SJCRH30 (cell line): Measurements from ENCODE around the gene RAI1. TPM values are rescaled to one million over a fixed set of nuclear protein-coding genes. Genes with fewer than 3 reads are reported as not detected.

Experiments used
- DNase-seq, 2 experiments: peaks; one replicate each; pipeline ENCODE4 v3.0.0-alpha.2; 2015 to 2020
- H3K27ac ChIP-seq: fragments of 250-450 bp; sonication (Bioruptor Pico); 2 replicates; pipeline ENCODE4 v1.5.1; 2020; ENCODE audit warnings: mild to moderate bottlenecking, moderate library complexity
- H3K27me3 ChIP-seq: fragments of 250-450 bp; sonication (Bioruptor Pico); 2 replicates; pipeline ENCODE4 v1.5.1; 2020; ENCODE audit warnings: mild to moderate bottlenecking, moderate library complexity
- H3K36me3 ChIP-seq: fragments of 250-450 bp; sonication (Bioruptor Pico); 2 replicates; pipeline ENCODE4 v1.5.1; 2020; ENCODE audit warnings: mild to moderate bottlenecking, moderate library complexity
- H3K4me1 ChIP-seq: fragments of 250-450 bp; sonication (Bioruptor Pico); 2 replicates; pipeline ENCODE4 v1.5.1; 2020; ENCODE audit warnings: mild to moderate bottlenecking, moderate library complexity
- H3K4me3 ChIP-seq: fragments of 250-450 bp; sonication (Bioruptor Pico); 2 replicates; pipeline ENCODE4 v1.5.1; 2020; ENCODE audit warnings: mild to moderate bottlenecking, moderate library complexity
- H3K9me3 ChIP-seq: fragments of 250-450 bp; sonication (Bioruptor Pico); replicated peaks from 2 replicates; pipeline ENCODE4 v1.5.1; 2020; ENCODE audit warnings: mild to moderate bottlenecking, moderate library complexity
- total RNA-seq: library from RNA; depleted of rRNA; stranded (reverse); fragments of >200 nt; shearing (Covaris generic); gene quantifications from 2 replicates; pipeline ENCODE4 v1.2.3, GENCODE V29; 2014

The RAI1 gene
- total RNA-seq, 1 experiment from 2014 or later, result 72.2 TPM

GRCh38 chr17:17653343-17653742 lies 27.9 kb upstream of the RAI1 start:
- Histone ChIP-seq H3K9me3 (peaks cover 11% of the 10 kb centered on the region), H3K4me3 (no peak overlapping the region), H3K4me1 (peaks cover 5% of the 10 kb centered on the region)

GRCh38 chr17:17659340-17659739 lies 21.9 kb upstream of the RAI1 start:
- Histone ChIP-seq H3K27ac (no peak overlapping the region), H3K36me3 (no peaks in the 10 kb centered on the region), H3K9me3 (peaks cover 20% of the 10 kb centered on the region), H3K27me3 (no peaks in the 10 kb centered on the region), H3K4me3 (no peak overlapping the region), H3K4me1 (peaks cover 17% of the 10 kb centered on the region)
- DNase-seq, result no peak

More at GRCh38 chr17:17653343-17653742, 27.9 kb upstream of the RAI1 start:
- Histone ChIP-seq H3K36me3 (no peaks in the 10 kb centered on the region), H3K27ac (no peak overlapping the region), H3K27me3 (no peaks in the 10 kb centered on the region)
- no peak for DNase-seq

GRCh38 chr17:17661134-17661533 lies 20.1 kb upstream of the RAI1 start:
- no peaks in the 10 kb centered on the region for H3K36me3 ChIP-seq
- no peak for DNase-seq

GRCh38 chr17:17661834-17662385 lies 19.3 kb upstream of the RAI1 start:
- Histone ChIP-seq H3K36me3 (no peaks in the 10 kb centered on the region), H3K27me3 (peaks cover 12% of the 10 kb centered on the region; the same call in 1 of the 2 replicates), H3K27ac (no peak overlapping the region), H3K9me3 (peaks cover 19% of the 10 kb centered on the region), H3K4me3 (no peak overlapping the region), H3K4me1 (peaks cover 21% of the 10 kb centered on the region)
- peak in 1 of 2 experiments; percentile 48 for DNase-seq

More at GRCh38 chr17:17661134-17661533, 20.1 kb upstream of the RAI1 start:
- no peak overlapping the region for H3K27ac ChIP-seq
- H3K27me3 ChIP-seq, result peaks cover 4% of the 10 kb centered on the region; the same call in 1 of the 2 replicates
- H3K9me3 ChIP-seq, result peaks cover 20% of the 10 kb centered on the region
- H3K4me3 ChIP-seq, result no peak overlapping the region
- peaks cover 21% of the 10 kb centered on the region for H3K4me1 ChIP-seq

GRCh38 chr17:17663160-17664063 lies 17.8 kb upstream of the RAI1 start:
- H3K4me3 ChIP-seq, result no peak overlapping the region
- peak; percentile 97 for DNase-seq

GRCh38 chr17:17664064-17664452 lies 17.2 kb upstream of the RAI1 start:
- H3K27me3 ChIP-seq, result peaks cover 16% of the 10 kb centered on the region; the same call in 1 of the 2 replicates
- no peak overlapping the region for H3K4me3 ChIP-seq
- no peak overlapping the region for H3K27ac ChIP-seq
- DNase-seq, result peak in 1 of 2 experiments; percentile 48
- H3K4me1 ChIP-seq, result peaks cover 25% of the 10 kb centered on the region
- H3K9me3 ChIP-seq, result peaks cover 8% of the 10 kb centered on the region
- no peaks in the 10 kb centered on the region for H3K36me3 ChIP-seq

More at GRCh38 chr17:17663160-17664063, 17.8 kb upstream of the RAI1 start:
- Histone ChIP-seq H3K4me1 (peaks cover 21% of the 10 kb centered on the region), H3K9me3 (peaks cover 15% of the 10 kb centered on the region), H3K27ac (no peak overlapping the region), H3K27me3 (peaks cover 13% of the 10 kb centered on the region; the same call in 1 of the 2 replicates), H3K36me3 (no peaks in the 10 kb centered on the region)

DNA sequence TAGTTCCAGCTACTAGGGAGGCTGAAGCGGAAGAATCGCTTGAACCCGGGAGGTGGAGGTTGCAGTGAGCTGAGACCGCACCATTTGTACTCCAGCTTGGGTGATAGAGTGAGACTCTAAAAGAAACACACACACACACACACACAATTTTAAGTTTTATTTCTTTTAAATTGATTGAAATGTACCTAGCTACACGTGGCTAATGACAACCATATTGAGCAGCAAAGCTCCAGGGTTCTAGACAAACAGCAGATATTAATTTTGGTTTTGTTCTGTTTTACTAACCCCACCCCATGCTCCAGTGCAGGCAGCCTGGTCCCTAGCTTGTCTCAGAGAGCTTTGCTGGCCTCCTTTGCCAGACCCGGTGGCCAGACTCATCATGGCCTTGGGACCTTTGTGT lies 16.0 kb upstream of the RAI1 start:
- Histone ChIP-seq H3K9me3 (no peaks in the 10 kb centered on the region), H3K4me3 (no peak overlapping the region), H3K36me3 (no peaks in the 10 kb centered on the region), H3K4me1 (peaks cover 26% of the 10 kb centered on the region), H3K27ac (no peak overlapping the region), H3K27me3 (peaks cover 16% of the 10 kb centered on the region; the same call in 1 of the 2 replicates)
- no peak for DNase-seq

- H3K36me3 ChIP-seq, result no peaks in the 10 kb centered on the region
- no peak overlapping the region for H3K4me3 ChIP-seq
- no peak overlapping the region for H3K27ac ChIP-seq
- H3K27me3 ChIP-seq, result peaks cover 23% of the 10 kb centered on the region
- no peaks in the 10 kb centered on the region for H3K9me3 ChIP-seq
- DNase-seq, result peak in 1 of 2 experiments; percentile 51
- H3K4me1 ChIP-seq, result peaks cover 26% of the 10 kb centered on the region
Observed at GRCh38 chr17:17666111-17666714, 15.0 kb upstream of the RAI1 start.

- no peaks in the 10 kb centered on the region for H3K36me3 ChIP-seq
- H3K9me3 ChIP-seq, result no peaks in the 10 kb centered on the region
- no peak overlapping the region for H3K27ac ChIP-seq
- no peak overlapping the region for H3K4me3 ChIP-seq
- no peak for DNase-seq
- peaks cover 28% of the 10 kb centered on the region for H3K4me1 ChIP-seq
- H3K27me3 ChIP-seq, result peaks cover 30% of the 10 kb centered on the region
Observed at GRCh38 chr17:17667231-17667630, 14.0 kb upstream of the RAI1 start.

- DNase-seq, result no peak
- H3K27me3 ChIP-seq, result peaks cover 35% of the 10 kb centered on the region
- no peaks in the 10 kb centered on the region for H3K9me3 ChIP-seq
- no peak overlapping the region for H3K4me3 ChIP-seq
- H3K4me1 ChIP-seq, result peaks cover 29% of the 10 kb centered on the region
- H3K27ac ChIP-seq, result no peak overlapping the region
- H3K36me3 ChIP-seq, result no peaks in the 10 kb centered on the region
Observed at GRCh38 chr17:17667947-17668346, 13.3 kb upstream of the RAI1 start.

DNA sequence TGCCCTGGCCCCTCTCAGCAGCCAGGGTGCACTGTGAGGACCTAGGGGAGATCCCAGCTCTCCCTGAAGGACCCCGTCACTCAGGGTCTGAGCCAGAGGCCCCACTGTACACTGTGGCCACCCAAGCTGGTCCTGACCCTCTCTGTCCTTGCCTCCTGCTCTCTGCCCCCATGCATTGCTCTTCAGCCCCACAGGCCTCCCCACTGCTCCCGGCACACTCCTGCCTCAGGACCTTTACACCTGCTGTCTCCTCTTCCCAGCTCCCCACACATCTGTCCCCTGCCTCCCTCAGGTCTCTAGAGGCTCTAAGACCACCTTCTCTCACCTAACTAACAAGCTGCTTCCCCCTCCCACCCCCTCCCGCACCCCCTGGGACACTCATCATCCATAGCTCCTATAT lies 12.9 kb upstream of the RAI1 start:
- no peak overlapping the region for H3K27ac ChIP-seq
- H3K4me3 ChIP-seq, result no peak overlapping the region
- no peak for DNase-seq
- H3K4me1 ChIP-seq, result peaks cover 24% of the 10 kb centered on the region
- no peaks in the 10 kb centered on the region for H3K9me3 ChIP-seq
- H3K36me3 ChIP-seq, result no peaks in the 10 kb centered on the region
- peaks cover 35% of the 10 kb centered on the region for H3K27me3 ChIP-seq

GRCh38 chr17:17668775-17669579 lies 12.3 kb upstream of the RAI1 start:
- Histone ChIP-seq H3K27me3 (peaks cover 35% of the 10 kb centered on the region), H3K27ac (no peak overlapping the region), H3K4me1 (peaks cover 18% of the 10 kb centered on the region), H3K9me3 (no peaks in the 10 kb centered on the region), H3K36me3 (no peaks in the 10 kb centered on the region), H3K4me3 (no peak overlapping the region)
- DNase-seq, result peak; percentile 65 to 67

DNA sequence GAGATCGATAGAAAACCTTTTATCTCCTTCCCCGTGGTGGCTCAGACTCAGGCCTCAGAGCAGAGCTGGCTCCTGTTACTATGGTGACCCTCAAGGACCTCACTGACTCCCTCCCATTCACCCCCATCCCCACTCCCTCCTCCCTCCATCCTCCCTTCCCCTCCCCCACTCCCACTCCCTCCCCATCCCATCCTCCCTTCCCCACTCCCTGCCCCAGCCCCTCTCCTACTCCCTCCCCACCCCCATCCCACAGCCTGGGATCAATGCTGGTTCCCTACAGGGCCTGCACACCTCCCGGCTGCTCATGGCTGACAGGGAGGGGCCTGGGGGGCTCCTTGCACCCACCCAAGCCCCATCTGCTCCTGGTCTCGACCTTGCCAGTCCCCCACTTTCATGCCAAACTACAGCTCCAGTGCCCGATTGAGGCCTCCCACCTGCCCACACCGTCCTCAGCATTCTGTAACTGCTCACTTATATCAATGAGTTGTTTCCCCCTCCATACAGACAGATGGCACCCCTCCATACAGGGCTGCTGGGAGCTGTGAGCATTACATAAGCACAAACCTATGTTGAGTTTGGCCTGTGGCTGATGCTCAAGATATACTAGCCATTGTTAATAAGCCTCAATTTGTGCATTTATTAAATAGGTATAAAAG lies 11.6 kb upstream of the RAI1 start:
- H3K4me1 ChIP-seq, result peaks cover 15% of the 10 kb centered on the region
- H3K36me3 ChIP-seq, result no peaks in the 10 kb centered on the region
- no peak overlapping the region for H3K4me3 ChIP-seq
- no peak overlapping the region for H3K27ac ChIP-seq
- H3K27me3 ChIP-seq, result peaks cover 35% of the 10 kb centered on the region
- no peaks in the 10 kb centered on the region for H3K9me3 ChIP-seq
- peak in 1 of 2 experiments; percentile 40 for DNase-seq
